HFFc6 (cell line): ENCODE results near the gene RAD51B. TPM values are rescaled to one million over a fixed set of nuclear protein-coding genes. Genes with fewer than 3 reads are reported as not detected.

ENCODE experiments used
- DNase-seq: peaks from one replicate; pipeline ENCODE4 v3.0.0-alpha.2; 2018
- H3K27ac Mint-ChIP-seq: 2 replicates; pipeline ENCODE4 v1.8.0; 2020; ENCODE audit warnings: mild to moderate bottlenecking, mixed read lengths
- H3K27me3 Mint-ChIP-seq: 2 replicates; pipeline ENCODE4 v1.8.0; 2021; ENCODE audit warnings: mild to moderate bottlenecking, moderate library complexity, mixed read lengths; ENCODE audit not compliant: insufficient read depth
- H3K36me3 Mint-ChIP-seq: 2 replicates; pipeline ENCODE4 v1.8.0; 2021; ENCODE audit warnings: low read depth, mixed read lengths
- H3K4me1 Mint-ChIP-seq: 2 replicates; pipeline ENCODE4 v1.8.0; 2020; ENCODE audit warnings: low read depth, mixed read lengths
- H3K4me3 Mint-ChIP-seq: 2 replicates; pipeline ENCODE4 v1.8.0; 2020; ENCODE audit warnings: mild to moderate bottlenecking, moderate library complexity, mixed read lengths
- H3K9me3 Mint-ChIP-seq: 2 replicates; pipeline ENCODE4 v1.8.0; 2020; ENCODE audit warnings: mild to moderate bottlenecking, mixed read lengths
- CTCF ChIP-seq: fragments of 200-600 bp; sonication (generic); IDR thresholded peaks from 2 replicates; pipeline ENCODE4 v1.5.0; 2021; ENCODE audit warnings: antibody characterized with exemption, mild to moderate bottlenecking
- total RNA-seq, 6 experiments: library from RNA; stranded (reverse); fragmentation: NEBNext Ultra II Directional; extraction: Animal tissue kit (Norgen Biotek cat#: 25700); gene quantifications; 2 replicates in 1 of 6; 3 replicates in 5 of 6; pipeline ENCODE4 v1.2.3, GENCODE V29; 2021

Gene RAD51B
- total RNA-seq, 6 experiments from 2014 or later, result 7.1 to 12.4 (median 9.6) TPM

- no peaks in the 10 kb centered on the region for H3K36me3 Mint-ChIP-seq
- H3K27ac Mint-ChIP-seq, result no peak overlapping the region
- TF ChIP-seq CTCF, result no peak
- no peaks in the 10 kb centered on the region for H3K27me3 Mint-ChIP-seq
- H3K4me3 Mint-ChIP-seq, result no peak overlapping the region
- no peaks in the 10 kb centered on the region for H3K9me3 Mint-ChIP-seq
- H3K4me1 Mint-ChIP-seq, result peaks cover 27% of the 10 kb centered on the region
- DNase-seq, result no peak
These were observed 448.6 kb downstream of the RAD51B start for GRCh38 chr14:68268197-68268596.

GRCh38 chr14:68268719-68269118, 449.1 kb downstream of the RAD51B start:
- Mint-ChIP-seq H3K36me3 (no peaks in the 10 kb centered on the region), H3K27me3 (no peaks in the 10 kb centered on the region), H3K4me1 (peaks cover 22% of the 10 kb centered on the region), H3K9me3 (no peaks in the 10 kb centered on the region), H3K27ac (no peak overlapping the region), H3K4me3 (no peak overlapping the region)
- no peak for DNase-seq
- no peak for TF ChIP-seq CTCF

- H3K9me3 Mint-ChIP-seq, result no peaks in the 10 kb centered on the region
- no peaks in the 10 kb centered on the region for H3K36me3 Mint-ChIP-seq
- no peaks in the 10 kb centered on the region for H3K27me3 Mint-ChIP-seq
- no peak overlapping the region for H3K27ac Mint-ChIP-seq
- H3K4me1 Mint-ChIP-seq, result peaks cover 16% of the 10 kb centered on the region
- no peak overlapping the region for H3K4me3 Mint-ChIP-seq
- no peak for TF ChIP-seq CTCF
- no peak for DNase-seq
These were observed 449.8 kb downstream of the RAD51B start for GRCh38 chr14:68269136-68269927.

GRCh38 chr14:68270342-68270741, 450.8 kb downstream of the RAD51B start:
- Mint-ChIP-seq H3K27me3 (no peaks in the 10 kb centered on the region), H3K9me3 (no peaks in the 10 kb centered on the region), H3K36me3 (no peaks in the 10 kb centered on the region), H3K27ac (no peak overlapping the region), H3K4me3 (no peak overlapping the region), H3K4me1 (peaks cover 14% of the 10 kb centered on the region; the same call in 1 of the 2 replicates)
- TF ChIP-seq CTCF, result no peak
- no peak for DNase-seq

GRCh38 chr14:68271913-68272391, 452.4 kb downstream of the RAD51B start:
- no peak for DNase-seq
- Mint-ChIP-seq H3K27me3 (no peaks in the 10 kb centered on the region), H3K4me1 (peaks cover 14% of the 10 kb centered on the region; the same call in 1 of the 2 replicates), H3K27ac (no peak overlapping the region), H3K36me3 (no peaks in the 10 kb centered on the region), H3K9me3 (no peaks in the 10 kb centered on the region), H3K4me3 (no peak overlapping the region)
- TF ChIP-seq CTCF, result no peak
